HCT116 (cell line): Measurements from ENCODE around the gene ZNF208. TPM values are rescaled to one million over a fixed set of nuclear protein-coding genes. Genes with fewer than 3 reads are reported as not detected.
"Not testable (repeated sequence)": the region's sequence is repeated elsewhere in the genome, so short reads cannot be mapped to it uniquely, and the experiment has no call there.

Experiments used
- ATAC-seq: fragments of 200-7000 bp; cut with Tn5 transposase; 2 replicates; pipeline ENCODE4 v1.9.1; 2020; ENCODE audit warnings: mild to moderate bottlenecking, moderate library complexity
- BruUV-seq: library from RNA; stranded (reverse); fragments of 400-500 nt; replicated peaks from 2 replicates; lab custom pipeline; 2021; lab: Mats Ljungman, UMichigan
- CTCF ChIA-PET: fragments of 300-600 bp; sonication (Branson Sonifier 250); formaldehyde crosslinking; loops from one replicate; lab custom pipeline; 2021; ENCODE audit warnings: antibody characterized with exemption; lab: Charles Lee
- POLR2A ChIA-PET: fragments of 300-600, 350-600 bp; sonication (Branson Sonifier 250); formaldehyde crosslinking; loops from one replicate; lab custom pipeline; 2021; ENCODE audit warnings: antibody characterized with exemption; lab: Charles Lee
- RAD21 ChIA-PET, 2 experiments: fragments of 300-600 bp; sonication (Branson Sonifier 250); formaldehyde crosslinking; loops; one replicate each; lab custom pipeline; 2023; ENCODE audit warnings: low total read pairs in 2 of 2; ENCODE audit not compliant: uncharacterized antibody in 2 of 2, unreplicated experiment in 2 of 2, low non-redundant PET in 1 of 2; lab: Charles Lee
- DNase-seq: peaks from one replicate; pipeline ENCODE4 v3.0.0-alpha.2; 2010; ENCODE audit warnings: low read depth, low spot score
- H2AFZ ChIP-seq: fragments of 200-600 bp; shearing (Covaris generic), sonication (generic); 2 replicates; pipeline ENCODE4 v1.6.1; 2017; ENCODE audit warnings: low read depth, mixed run types, mixed read lengths, antibody characterized with exemption, low read length; ENCODE audit not compliant: poor library complexity, severe bottlenecking
- H3K27ac ChIP-seq: 2 replicates; pipeline ENCODE4 v1.5.1; 2012; ENCODE audit warnings: low read depth, low read length
- H3K27me3 ChIP-seq: fragments of 200-600 bp; sonication (generic); 2 replicates; pipeline ENCODE4 v1.6.1; 2016; ENCODE audit warnings: mixed run types, low read length, mixed read lengths; ENCODE audit not compliant: insufficient read depth
- H3K36me3 ChIP-seq, 2 experiments: fragments of 200-500 bp in 1 of 2; fragments of 200-600 bp in 1 of 2; sonication (Bioruptor generic) in 1 of 2; sonication (generic) in 1 of 2; 2 replicates each; pipeline versions ENCODE4 v1.5.1 to v1.6.1; 2014 to 2016; ENCODE audit warnings: low read length in 2 of 2, inconsistent platforms in 1 of 2, mixed read lengths in 1 of 2, mixed run types in 1 of 2; ENCODE audit not compliant: insufficient read depth in 2 of 2, control insufficient read depth in 1 of 2
- H3K4me1 ChIP-seq, 2 experiments: fragments of 200-600 bp in 1 of 2; sonication (generic) in 1 of 2; 2 replicates each; pipeline versions ENCODE4 v1.5.1 to v1.6.1; 2012 to 2017; ENCODE audit warnings: low read length in 2 of 2, inconsistent platforms in 1 of 2, mild to moderate bottlenecking in 1 of 2, mixed read lengths in 1 of 2, mixed run types in 1 of 2, moderate library complexity in 1 of 2; ENCODE audit not compliant: insufficient read depth in 2 of 2, control insufficient read depth in 1 of 2
- H3K4me2 ChIP-seq: fragments of 200-600 bp; sonication (generic); 2 replicates; pipeline ENCODE4 v1.6.1; 2017; ENCODE audit warnings: mixed run types, low read length, mixed read lengths
- H3K4me3 ChIP-seq, 2 experiments: fragments of 200-600 bp in 1 of 2; sonication (generic) in 1 of 2; replicated peaks in 1 of 2; 2 replicates each; pipeline ENCODE4 v1.5.1; 2011 to 2016; ENCODE audit warnings: low read length in 2 of 2, control low read depth in 1 of 2, low read depth in 1 of 2, mild to moderate bottlenecking in 1 of 2, mixed read lengths in 1 of 2, mixed run types in 1 of 2
- H3K79me2 ChIP-seq: fragments of 200-600 bp; sonication (generic); 2 replicates; pipeline ENCODE4 v1.6.1; 2017; ENCODE audit warnings: mild to moderate bottlenecking, mixed run types, low read length, moderate library complexity, mixed read lengths; ENCODE audit not compliant: insufficient read depth
- H3K9ac ChIP-seq: fragments of 200-600 bp; sonication (generic); 2 replicates; pipeline ENCODE4 v1.6.1; 2016; ENCODE audit warnings: low read length, mixed read lengths
- H3K9me2 ChIP-seq: fragments of 200-600 bp; sonication (generic), shearing (Covaris generic); 2 replicates; pipeline ENCODE4 v1.6.1; 2017; ENCODE audit warnings: mixed run types, mild to moderate bottlenecking, moderate library complexity; ENCODE audit not compliant: insufficient read depth
- H3K9me3 ChIP-seq, 2 experiments: fragments of 200-500 bp in 1 of 2; fragments of 200-600 bp in 1 of 2; sonication (Bioruptor generic) in 1 of 2; sonication (generic) in 1 of 2; 2 replicates each; pipeline ENCODE4 v1.6.1; 2014 to 2017; ENCODE audit warnings: low read length in 2 of 2, mixed read lengths in 2 of 2, inconsistent platforms in 1 of 2, low read depth in 1 of 2, mild to moderate bottlenecking in 1 of 2, mixed run types in 1 of 2, moderate library complexity in 1 of 2; ENCODE audit not compliant: control insufficient read depth in 1 of 2, insufficient read depth in 1 of 2
- H4K20me1 ChIP-seq: fragments of 200-600 bp; sonication (generic), shearing (Covaris generic); 2 replicates; pipeline ENCODE4 v1.6.1; 2017; ENCODE audit warnings: mixed run types, mild to moderate bottlenecking, moderate library complexity; ENCODE audit not compliant: insufficient read depth
- ATF3 ChIP-seq: IDR thresholded peaks from 2 replicates; pipeline ENCODE4 v1.6.1; 2012
- CBX3 ChIP-seq: IDR thresholded peaks from 2 replicates; pipeline ENCODE4 v1.6.1; 2012; ENCODE audit warnings: low read depth
- EZH2phosphoT487 ChIP-seq: fragments of 200-600 bp; IDR thresholded peaks from 2 replicates; pipeline ENCODE4 v1.6.1; 2018; ENCODE audit warnings: antibody characterized with exemption, borderline replicate concordance
- POLR2A ChIP-seq: IDR thresholded peaks from 2 replicates; pipeline ENCODE4 v1.7.0; 2011; ENCODE audit warnings: borderline replicate concordance; ENCODE audit not compliant: insufficient read depth, insufficient read length; ENCODE audit errors: extremely low read depth
- RAD21 ChIP-seq: IDR thresholded peaks from 2 replicates; pipeline ENCODE4 v1.6.1; 2012; ENCODE audit warnings: low read depth, mild to moderate bottlenecking
- SP1 ChIP-seq: IDR thresholded peaks from 2 replicates; pipeline ENCODE4 v1.6.1; 2012; ENCODE audit warnings: low read depth
- ZNF274 ChIP-seq: fragments of 200-500 bp; sonication (Bioruptor generic); IDR thresholded peaks from 2 replicates; pipeline ENCODE4 v1.6.1; 2014; ENCODE audit warnings: mild to moderate bottlenecking, low read depth, low read length, inconsistent platforms
- intact Hi-C: fragments of 100-400 bp; cut with micrococcal nuclease; formaldehyde crosslinking; loops from 2 replicates; pipeline ENCODE4 v1.10.0; 2022
- total RNA-seq: library from RNA; stranded (reverse); gene quantifications from one replicate; pipeline ENCODE4 v1.2.1, GENCODE V29; 2021; ENCODE audit not compliant: unreplicated experiment

The ZNF208 gene
- total RNA-seq, 1 experiment from 2014 or later, result not detected

GRCh38 chr19:22026687-22027086 lies 15.9 kb upstream of the ZNF208 start:
- H3K79me2 ChIP-seq, result no peaks in the 10 kb centered on the region
- no peaks in the 10 kb centered on the region for H4K20me1 ChIP-seq
- DNase-seq, result no peak
- no peaks in the 10 kb centered on the region for H3K9me2 ChIP-seq
- RAD21 ChIA-PET, result no interaction called here
- intact Hi-C loops, result no loop called here
- H3K4me2 ChIP-seq, result no peak overlapping the region
- TF ChIP-seq POLR2A (no peak), CBX3 (no peak), RAD21 (no peak)
- TF ChIP-seq, all 23 proteins: peak for 0
- Histone ChIP-seq H3K4me3 (no peak overlapping the region), H3K27ac (no peak overlapping the region), H3K4me1 (no peaks in the 10 kb centered on the region), H3K9ac (no peak overlapping the region), H3K9me3 (peaks cover 4 to 8% of the 10 kb centered on the region in 2 experiments; a peak in 2 of 4 replicates), H3K27me3 (no peaks in the 10 kb centered on the region), H3K36me3 (no peaks in the 10 kb centered on the region), H2AFZ (no peak overlapping the region)
- BruUV-seq, result no TSS peak
- ATAC-seq, result no peak
- ChIA-PET POLR2A (no interaction called here), CTCF (no interaction called here)

- CTCF ChIA-PET, result not testable (repeated sequence)
These were observed 14.8 kb upstream of the ZNF208 start for GRCh38 chr19:22025539-22025938.

GRCh38 chr19:21970466-21970865 lies 40.3 kb downstream of the ZNF208 start:
- no peaks in the 10 kb centered on the region for H3K4me1 ChIP-seq
- H3K36me3 ChIP-seq, result no peaks in the 10 kb centered on the region
- H4K20me1 ChIP-seq, result no peaks in the 10 kb centered on the region
- intact Hi-C loops, result no loop called here
- H3K9ac ChIP-seq, result no peak overlapping the region
- no peak overlapping the region for H3K27ac ChIP-seq
- BruUV-seq, result no TSS peak
- H3K4me3 ChIP-seq, result no peak overlapping the region
- no peaks in the 10 kb centered on the region for H3K27me3 ChIP-seq
- POLR2A ChIA-PET, result no interaction called here
- DNase-seq (no peak), ATAC-seq (no peak)
- RAD21 ChIA-PET, result no interaction called here
- peaks cover 0 to 17% of the 10 kb centered on the region in 2 experiments; a peak in 2 of 4 replicates for H3K9me3 ChIP-seq
- no peaks in the 10 kb centered on the region for H3K79me2 ChIP-seq
- TF ChIP-seq ZNF274 (peak; percentile 40; the same call in 1 of the 2 replicates), SP1 (no peak), CBX3 (no peak), EZH2phosphoT487 (no peak), ATF3 (no peak)
- no peak overlapping the region for H2AFZ ChIP-seq
- H3K4me2 ChIP-seq, result no peak overlapping the region
- CTCF ChIA-PET, result no interaction called here
- H3K9me2 ChIP-seq, result no peaks in the 10 kb centered on the region

More at GRCh38 chr19:22025539-22025938, 14.8 kb upstream of the ZNF208 start:
- intact Hi-C loops, H3K4me3 ChIP-seq, H3K79me2 ChIP-seq, H3K9me3 ChIP-seq, H4K20me1 ChIP-seq, ATAC-seq, BruUV-seq, H3K4me1 ChIP-seq, H3K4me2 ChIP-seq, H3K27ac ChIP-seq, DNase-seq, H3K9ac ChIP-seq, RAD21 ChIA-PET, H3K9me2 ChIP-seq, POLR2A ChIA-PET, H2AFZ ChIP-seq, H3K27me3 ChIP-seq, H3K36me3 ChIP-seq: not testable (repeated sequence)
